ENCODE data around the gene MYO1D.
"Not testable (repeated sequence)": the region's sequence is repeated elsewhere in the genome, so short reads cannot be mapped to it uniquely, and the experiment has no call there.

The MYO1D gene

DNA sequence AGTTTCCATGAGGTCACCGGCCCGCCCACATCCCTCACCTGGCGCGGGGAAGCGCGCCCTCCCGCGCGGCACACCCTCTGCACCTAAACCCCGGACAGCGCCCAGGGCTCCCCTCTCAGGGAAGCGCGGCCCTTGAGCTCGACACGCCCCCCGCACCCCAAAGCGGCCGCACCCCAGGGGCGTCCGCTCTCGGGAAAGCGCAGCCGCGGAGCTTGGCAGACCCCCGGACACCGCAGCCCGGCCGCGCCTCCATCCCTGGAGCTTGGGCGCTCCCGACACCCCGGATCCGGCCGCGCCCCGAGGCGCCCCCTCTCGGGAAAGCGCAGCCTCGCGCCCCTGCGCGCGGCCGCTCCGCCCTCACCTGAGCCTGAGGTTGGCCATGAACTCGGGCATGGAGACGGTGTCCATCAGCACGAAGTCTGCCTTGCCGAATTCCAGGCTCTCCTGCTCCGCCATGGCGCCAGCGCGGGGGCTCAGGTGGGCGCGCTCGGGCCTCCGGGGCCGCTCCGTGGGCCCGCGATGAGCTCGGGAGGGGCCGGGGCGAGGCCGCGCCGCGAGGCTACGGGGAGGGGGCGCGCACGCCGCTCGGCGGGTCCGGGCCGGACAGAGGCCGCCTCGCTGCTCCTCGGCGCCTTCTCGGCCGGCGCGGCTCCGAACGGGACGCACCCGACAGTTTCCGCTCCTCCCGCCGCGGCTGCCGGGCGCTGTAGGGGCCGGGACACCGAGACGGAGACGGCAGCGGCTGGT lies at the start of gene MYO1D:
MYO1D (minus strand) TSS at position 708 of the 747 bp plus-strand sequence; CDS start at position 456, 252 bp downstream.
- H3K4me3 ChIP-seq (ENCODE audit: low read length): peak within 1 kb of the TSS; percentile 69
- peak; percentile 79 for DNase-seq (ENCODE audit: low read depth)
- TF ChIP-seq, protein P1, sequence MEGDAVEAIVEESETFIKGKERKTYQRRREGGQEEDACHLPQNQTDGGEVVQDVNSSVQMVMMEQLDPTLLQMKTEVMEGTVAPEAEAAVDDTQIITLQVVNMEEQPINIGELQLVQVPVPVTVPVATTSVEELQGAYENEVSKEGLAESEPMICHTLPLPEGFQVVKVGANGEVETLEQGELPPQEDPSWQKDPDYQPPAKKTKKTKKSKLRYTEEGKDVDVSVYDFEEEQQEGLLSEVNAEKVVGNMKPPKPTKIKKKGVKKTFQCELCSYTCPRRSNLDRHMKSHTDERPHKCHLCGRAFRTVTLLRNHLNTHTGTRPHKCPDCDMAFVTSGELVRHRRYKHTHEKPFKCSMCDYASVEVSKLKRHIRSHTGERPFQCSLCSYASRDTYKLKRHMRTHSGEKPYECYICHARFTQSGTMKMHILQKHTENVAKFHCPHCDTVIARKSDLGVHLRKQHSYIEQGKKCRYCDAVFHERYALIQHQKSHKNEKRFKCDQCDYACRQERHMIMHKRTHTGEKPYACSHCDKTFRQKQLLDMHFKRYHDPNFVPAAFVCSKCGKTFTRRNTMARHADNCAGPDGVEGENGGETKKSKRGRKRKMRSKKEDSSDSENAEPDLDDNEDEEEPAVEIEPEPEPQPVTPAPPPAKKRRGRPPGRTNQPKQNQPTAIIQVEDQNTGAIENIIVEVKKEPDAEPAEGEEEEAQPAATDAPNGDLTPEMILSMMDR (IDR thresholded peaks at IDR 0.05; ENCODE audit: insufficient read depth, low read depth, low read length, missing control alignments): no peak

DNA sequence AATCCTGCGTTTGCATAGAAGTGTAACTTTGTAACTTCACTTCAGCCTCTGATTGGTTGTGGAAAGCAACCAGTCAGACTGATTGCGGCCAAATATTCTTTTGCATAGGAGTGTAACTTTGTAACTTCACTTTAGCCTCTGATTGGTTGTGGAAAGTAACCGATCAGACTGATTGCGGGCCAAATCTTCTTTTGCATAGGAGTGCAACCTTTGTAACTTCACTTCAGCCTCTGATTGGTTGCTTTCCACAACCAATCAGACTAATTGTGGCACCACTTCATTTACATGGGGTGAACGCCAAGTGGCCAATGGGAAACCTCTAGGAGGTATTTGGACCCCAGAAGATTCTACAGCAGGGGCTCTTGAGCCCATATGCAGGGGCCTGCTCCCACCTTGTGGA lies 49.3 kb upstream of the MYO1D start:
- TF ChIP-seq, protein P1 (IDR thresholded peaks at IDR 0.05; ENCODE audit: insufficient read depth, low read depth, low read length, missing control alignments): no peak
- DNase-seq (ENCODE audit: low read depth): no peak
- H3K4me3 ChIP-seq (ENCODE audit: low read length): no peak overlapping the region

DNA sequence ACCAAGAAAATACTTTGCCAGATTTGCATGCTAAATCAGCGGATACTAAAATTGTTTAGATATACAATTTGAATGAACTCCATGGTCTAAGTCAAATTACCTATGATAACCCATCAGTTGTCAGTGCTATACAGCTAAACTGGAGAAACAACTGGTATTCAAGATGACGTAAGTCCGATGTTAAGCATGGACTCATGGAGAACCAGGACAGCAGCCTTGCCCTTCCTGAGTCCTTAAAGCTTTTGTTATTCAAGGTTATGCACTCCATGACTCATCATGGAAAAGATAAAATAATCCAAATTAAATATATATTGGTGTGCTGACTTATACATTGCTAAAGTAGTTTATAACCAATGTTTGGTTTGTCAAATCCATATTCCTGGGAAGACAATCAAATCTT lies 47.0 kb upstream of the MYO1D start:
- not testable (repeated sequence) for H3K4me3 ChIP-seq (ENCODE audit: low read length); DNase-seq (ENCODE audit: low read depth)

DNA sequence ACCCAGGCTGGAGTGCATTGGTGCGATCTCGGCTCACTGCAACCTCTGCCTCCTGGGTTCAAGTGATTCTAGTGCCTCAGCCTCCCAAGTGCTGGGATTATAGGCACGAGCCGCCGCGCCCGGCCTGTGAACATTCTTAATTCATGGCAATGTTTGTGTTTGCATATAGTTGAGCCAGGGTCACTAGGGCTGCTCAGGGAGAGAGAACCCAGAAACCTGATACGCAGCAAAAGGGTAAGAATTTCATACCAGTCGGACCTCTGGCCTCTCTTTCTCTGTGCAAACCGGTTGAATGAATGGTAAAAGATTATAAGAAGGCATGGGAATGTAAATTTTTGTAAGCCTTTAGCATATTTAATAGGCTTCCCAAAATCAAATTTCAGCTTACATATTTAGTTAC lies 44.1 kb upstream of the MYO1D start:
- TF ChIP-seq, protein P1 (IDR thresholded peaks at IDR 0.05; ENCODE audit: insufficient read depth, low read depth, low read length, missing control alignments): no peak
- DNase-seq (ENCODE audit: low read depth): no peak
- no peak overlapping the region for H3K4me3 ChIP-seq (ENCODE audit: low read length)

DNA sequence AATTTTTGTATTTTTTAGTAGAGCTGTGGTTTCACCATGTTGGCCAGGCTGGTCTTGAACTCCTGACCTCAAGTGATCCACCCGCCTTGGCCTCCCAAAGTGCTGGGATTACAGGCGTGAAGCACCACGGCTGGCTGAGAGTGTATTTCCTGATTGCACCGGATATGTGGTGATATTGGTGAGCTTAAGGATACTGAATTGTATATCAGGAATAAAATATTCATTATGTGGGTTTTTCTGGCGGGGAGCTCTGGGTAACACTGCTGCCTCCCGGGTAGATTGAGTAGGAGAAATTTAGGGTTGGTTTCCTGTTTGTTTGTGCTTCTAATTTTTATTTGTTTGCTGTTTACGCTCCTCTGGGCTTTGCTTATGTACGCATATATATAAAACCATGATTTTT lies 43.4 kb upstream of the MYO1D start:
- no peak for DNase-seq (ENCODE audit: low read depth)
- H3K4me3 ChIP-seq (ENCODE audit: low read length): no peak overlapping the region
- TF ChIP-seq, protein P1 (IDR thresholded peaks at IDR 0.05; ENCODE audit: insufficient read depth, low read depth, low read length, missing control alignments): no peak

DNA sequence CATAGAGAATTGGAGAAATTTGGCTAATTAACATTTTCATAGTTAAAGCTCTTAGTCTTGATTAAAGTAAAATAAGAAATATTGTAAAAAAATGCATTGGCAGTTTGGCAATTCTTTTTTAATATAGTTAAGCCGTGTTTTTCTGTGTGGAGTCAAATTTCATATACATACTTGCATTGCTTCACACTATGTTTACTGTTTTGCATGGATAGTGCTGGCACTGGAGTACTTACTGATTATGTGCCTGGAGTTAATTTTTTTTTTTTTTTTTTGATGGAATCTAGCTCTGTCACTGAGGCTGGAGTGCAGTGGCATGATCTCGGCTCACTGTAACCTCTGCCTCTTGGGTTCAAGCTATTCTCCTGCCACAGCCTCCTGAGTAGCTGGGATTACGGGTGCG lies 43.0 kb upstream of the MYO1D start:
- H3K4me3 ChIP-seq (ENCODE audit: low read length); DNase-seq (ENCODE audit: low read depth): not testable (repeated sequence)

DNA sequence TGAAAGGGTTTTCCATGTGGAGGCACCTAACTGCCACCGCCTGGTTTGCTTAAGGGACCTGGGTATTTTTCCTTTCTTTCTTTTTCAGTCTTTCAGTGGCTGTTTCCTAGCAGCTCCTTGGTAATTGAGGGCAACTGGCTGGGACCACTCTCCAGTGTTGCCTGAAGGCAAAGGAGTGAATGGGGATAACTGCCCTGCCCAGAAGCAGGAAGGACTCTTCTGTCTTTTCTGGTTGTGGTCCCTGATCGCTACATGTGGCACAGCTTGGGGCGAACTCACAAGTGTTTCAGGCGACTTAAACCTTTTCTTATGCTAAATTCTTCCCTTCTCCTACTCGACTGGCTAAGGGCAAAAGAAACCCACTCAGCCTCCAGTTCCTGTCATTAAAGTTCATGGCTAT lies 40.9 kb upstream of the MYO1D start:
- TF ChIP-seq, protein P1 (IDR thresholded peaks at IDR 0.05; ENCODE audit: insufficient read depth, low read depth, low read length, missing control alignments): no peak
- H3K4me3 ChIP-seq (ENCODE audit: low read length): no peak overlapping the region
- DNase-seq (ENCODE audit: low read depth): no peak

DNA sequence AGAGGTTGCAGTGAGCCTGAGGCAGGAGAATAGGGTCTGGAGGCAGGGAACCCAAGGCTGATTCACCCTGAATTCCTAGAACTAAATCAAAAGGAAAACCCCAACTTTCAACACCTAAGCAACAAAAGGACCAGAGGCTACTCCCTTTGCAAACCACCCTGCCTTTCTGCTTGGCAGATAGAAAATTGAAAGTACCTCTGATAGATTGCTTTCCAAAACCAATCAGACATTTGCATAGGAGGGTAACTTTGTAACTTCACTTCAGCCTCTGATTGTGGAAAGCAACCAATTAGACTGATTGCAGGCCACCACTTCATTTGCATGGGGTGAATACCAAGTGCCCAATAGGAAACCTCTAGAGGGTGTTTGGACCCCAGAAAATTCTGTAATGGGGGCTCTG lies 40.2 kb upstream of the MYO1D start:
- no peak overlapping the region for H3K4me3 ChIP-seq (ENCODE audit: low read length)
- TF ChIP-seq, protein P1 (IDR thresholded peaks at IDR 0.05; ENCODE audit: insufficient read depth, low read depth, low read length, missing control alignments): no peak
- peak; percentile 23 for DNase-seq (ENCODE audit: low read depth)

All from epithelial cell of esophagus (primary cell).